ENCODE results near the gene CEND1.

- TF ChIP-seq CTCF (conservative IDR thresholded peaks at IDR 0.05) (no peak), EZH2 (IDR thresholded peaks at IDR 0.05; ENCODE audit: low read depth) (no peak)
Observed at GRCh38 chr11:839280-839623, 49.4 kb upstream of the CEND1 start.

Measured in PC-9 (cell line).